CD4-positive, alpha-beta T cell (primary cell): ENCODE measurements around the gene POGZ. TPM values are rescaled to one million over a fixed set of nuclear protein-coding genes. Genes with fewer than 3 reads are reported as not detected.
"Not testable (repeated sequence)": the region's sequence is repeated elsewhere in the genome, so short reads cannot be mapped to it uniquely, and the experiment has no call there.

Experiments
- ATAC-seq: fragments of 200-7000 bp; cut with Tn5 transposase; one replicate; pipeline ENCODE4 v1.10.0; 2022; ENCODE audit warnings: mild to moderate bottlenecking; ENCODE audit not compliant: poor library complexity
- CTCF ChIA-PET: fragments of 350-600 bp; sonication (Branson Sonifier 250); formaldehyde crosslinking; loops from one replicate; lab custom pipeline; 2021; ENCODE audit warnings: antibody characterized with exemption, inconsistent platforms; lab: Charles Lee
- POLR2A ChIA-PET: fragments of 350-600 bp; sonication (Branson Sonifier 250); formaldehyde crosslinking; loops from one replicate; lab custom pipeline; 2021; ENCODE audit warnings: antibody characterized with exemption, inconsistent platforms; lab: Charles Lee
- DNase-seq, 14 experiments: peaks; one replicate each; pipeline ENCODE4 v3.0.0-alpha.2; 2013 to 2020; ENCODE audit warnings: mixed read lengths in 2 of 14
- H3K27ac ChIP-seq, 2 donors: one replicate each; pipeline versions ENCODE4 v1.5.1 to v1.7.0; 2013; ENCODE audit warnings: low read length in 2 of 2, low read depth in 1 of 2, mild to moderate bottlenecking in 1 of 2
- H3K27me3 ChIP-seq, 2 experiments: 1 replicate in 1 of 2; 2 replicates in 1 of 2; pipeline versions ENCODE4 v1.6.1 to v1.7.0; 2013; ENCODE audit warnings: low read length in 2 of 2, control low read depth in 1 of 2, mild to moderate bottlenecking in 1 of 2, moderate library complexity in 1 of 2; ENCODE audit not compliant: insufficient read depth in 2 of 2, control insufficient read depth in 1 of 2
- H3K36me3 ChIP-seq: one replicate; pipeline ENCODE4 v1.6.1; 2013; ENCODE audit warnings: low read length, control low read depth; ENCODE audit not compliant: insufficient read depth
- H3K4me1 ChIP-seq: one replicate; pipeline ENCODE4 v1.6.1; 2013; ENCODE audit warnings: low read length, control low read depth; ENCODE audit not compliant: insufficient read depth
- H3K4me3 ChIP-seq: one replicate; pipeline ENCODE4 v1.5.1; 2013; ENCODE audit warnings: mild to moderate bottlenecking, low read length, moderate library complexity
- H3K9me3 ChIP-seq, 2 experiments: 1 replicate in 1 of 2; 2 replicates in 1 of 2; pipeline versions ENCODE4 v1.6.1 to v1.7.0; 2013; ENCODE audit warnings: low read length in 2 of 2, mild to moderate bottlenecking in 2 of 2, control low read depth in 1 of 2, moderate library complexity in 1 of 2; ENCODE audit not compliant: control insufficient read depth in 1 of 2, insufficient read depth in 1 of 2
- H3K27ac Mint-ChIP-seq: one replicate; pipeline ENCODE4 v1.8.0; 2020; ENCODE audit warnings: mixed read lengths
- H3K27me3 Mint-ChIP-seq: one replicate; pipeline ENCODE4 v1.8.0; 2021; ENCODE audit warnings: mixed read lengths
- H3K36me3 Mint-ChIP-seq: one replicate; pipeline ENCODE4 v1.8.0; 2021; ENCODE audit warnings: low read depth, mixed read lengths
- H3K4me1 Mint-ChIP-seq: one replicate; pipeline ENCODE4 v1.8.0; 2021; ENCODE audit warnings: low read depth, mixed read lengths
- H3K4me3 Mint-ChIP-seq: one replicate; pipeline ENCODE4 v1.8.0; 2020; ENCODE audit warnings: mild to moderate bottlenecking, mixed read lengths
- H3K9me3 Mint-ChIP-seq: one replicate; pipeline ENCODE4 v1.8.0; 2020; ENCODE audit warnings: mixed read lengths
- intact Hi-C, 2 experiments: fragments of 100-400 bp; cut with DNase I in 1 of 2; cut with micrococcal nuclease in 1 of 2; formaldehyde crosslinking; loops; one replicate each; pipeline versions ENCODE4 v1.15.1 to v1.9.0; 2023 to 2025; cut with DNase I, micrococcal nuclease
- total RNA-seq, 174 experiments: library from RNA in 2 of 174; stranded (reverse) in 2 of 174; gene quantifications; one replicate each; pipeline ENCODE4 v1.2.3 and lab custom pipeline; 2021 to 2026
- TF ChIP-seq, protein P1 (sequence below): fragments of 200-600 bp; IDR thresholded peaks from one replicate; pipeline ENCODE4 v1.8.0; 2022; ENCODE audit warnings: antibody characterized with exemption, mild to moderate bottlenecking

POGZ gene
- total RNA-seq, 2 experiments from 2014 or later, result 97.8 to 99.4 TPM

DNA sequence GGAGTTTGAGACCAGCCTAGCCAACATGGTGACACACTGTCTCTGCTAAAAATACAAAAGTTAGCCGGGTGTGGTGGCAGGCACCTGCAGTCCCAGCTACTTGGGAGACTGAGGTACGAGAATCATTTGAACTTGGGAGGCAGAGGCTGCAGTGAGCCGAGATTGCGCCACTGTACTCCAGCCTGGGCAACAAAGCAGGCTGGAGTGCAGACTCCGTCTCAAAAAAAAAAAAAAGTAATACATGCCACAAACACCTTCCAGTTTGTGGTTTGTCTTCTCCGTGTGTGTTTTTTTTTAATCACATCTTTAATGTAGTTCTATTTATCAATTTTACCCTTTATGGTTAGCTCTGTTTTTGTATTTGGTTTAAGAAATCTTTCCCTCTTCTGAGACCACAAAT, 22.3 kb downstream of the POGZ start:
- DNase-seq (peak in 3 of 14 experiments; percentile 7 to 39 (median 14)), ATAC-seq (no peak)
- Mint-ChIP-seq H3K4me1 (peaks cover 37% of the 10 kb centered on the region), H3K9me3 (no peaks in the 10 kb centered on the region), H3K27me3 (no peaks in the 10 kb centered on the region), H3K36me3 (peaks cover 47% of the 10 kb centered on the region), H3K27ac (no peak overlapping the region), H3K4me3 (no peak overlapping the region)
- H3K36me3 ChIP-seq, result peaks cover 38% of the 10 kb centered on the region
- H3K4me3 ChIP-seq, result no peak overlapping the region
- TF ChIP-seq, protein P1, sequence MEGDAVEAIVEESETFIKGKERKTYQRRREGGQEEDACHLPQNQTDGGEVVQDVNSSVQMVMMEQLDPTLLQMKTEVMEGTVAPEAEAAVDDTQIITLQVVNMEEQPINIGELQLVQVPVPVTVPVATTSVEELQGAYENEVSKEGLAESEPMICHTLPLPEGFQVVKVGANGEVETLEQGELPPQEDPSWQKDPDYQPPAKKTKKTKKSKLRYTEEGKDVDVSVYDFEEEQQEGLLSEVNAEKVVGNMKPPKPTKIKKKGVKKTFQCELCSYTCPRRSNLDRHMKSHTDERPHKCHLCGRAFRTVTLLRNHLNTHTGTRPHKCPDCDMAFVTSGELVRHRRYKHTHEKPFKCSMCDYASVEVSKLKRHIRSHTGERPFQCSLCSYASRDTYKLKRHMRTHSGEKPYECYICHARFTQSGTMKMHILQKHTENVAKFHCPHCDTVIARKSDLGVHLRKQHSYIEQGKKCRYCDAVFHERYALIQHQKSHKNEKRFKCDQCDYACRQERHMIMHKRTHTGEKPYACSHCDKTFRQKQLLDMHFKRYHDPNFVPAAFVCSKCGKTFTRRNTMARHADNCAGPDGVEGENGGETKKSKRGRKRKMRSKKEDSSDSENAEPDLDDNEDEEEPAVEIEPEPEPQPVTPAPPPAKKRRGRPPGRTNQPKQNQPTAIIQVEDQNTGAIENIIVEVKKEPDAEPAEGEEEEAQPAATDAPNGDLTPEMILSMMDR, result no peak
- H3K4me1 ChIP-seq, result peaks cover 25% of the 10 kb centered on the region
- intact Hi-C loops, result no loop called here
- ChIA-PET POLR2A (no interaction called here), CTCF (interaction anchor here (0.5 kb wide), 1 partner anchor 80 kb away, joined by 3 read pairs; no protein-coding TSS in a partner anchor)
- no peaks in the 10 kb centered on the region for H3K9me3 ChIP-seq
- no peak overlapping the region for H3K27ac ChIP-seq
- H3K27me3 ChIP-seq, result no peaks in the 10 kb centered on the region

- ChIA-PET CTCF (interaction anchor here (1.6 kb wide), 1 partner anchor 9 kb away, joined by 6 read pairs; no protein-coding TSS in a partner anchor), POLR2A (no interaction called here)
- H3K4me3 Mint-ChIP-seq, result no peak overlapping the region
Measured at GRCh38 chr1:151435174-151435573, 24.1 kb downstream of the POGZ start.

DNA sequence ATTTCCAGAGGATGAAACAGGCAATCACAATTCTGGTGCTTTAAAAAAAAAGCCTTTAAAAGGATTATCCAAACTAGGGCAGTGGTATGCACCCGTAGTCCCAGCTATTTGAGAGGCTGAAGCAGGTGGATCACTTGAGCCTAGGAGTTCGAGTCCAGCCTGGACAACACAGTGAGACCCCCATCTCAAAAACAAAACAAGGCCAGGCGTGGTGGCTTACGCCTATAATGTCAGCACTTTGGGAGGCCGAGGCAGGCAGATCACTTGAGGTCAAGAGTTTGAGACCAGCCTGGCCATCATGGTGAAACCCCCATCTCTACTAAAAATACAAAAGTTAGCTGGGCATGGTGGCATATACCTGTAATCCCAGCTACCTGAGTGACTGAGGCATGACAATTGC, 25.5 kb downstream of the POGZ start:
- H3K36me3 Mint-ChIP-seq, result peaks cover 44% of the 10 kb centered on the region
- H3K27me3 Mint-ChIP-seq, H3K4me3 Mint-ChIP-seq, DNase-seq, H3K27me3 ChIP-seq, ATAC-seq, H3K27ac ChIP-seq, H3K4me3 ChIP-seq, H3K9me3 Mint-ChIP-seq, H3K27ac Mint-ChIP-seq, POLR2A ChIA-PET, H3K9me3 ChIP-seq, intact Hi-C loops: not testable (repeated sequence)
- peaks cover 22% of the 10 kb centered on the region for H3K4me1 Mint-ChIP-seq
- CTCF ChIA-PET, result interaction anchor here (0.6 kb wide), 1 partner anchor 14 kb away, joined by 3 read pairs; no protein-coding TSS in a partner anchor
- peaks cover 31% of the 10 kb centered on the region for H3K36me3 ChIP-seq
- H3K4me1 ChIP-seq, result peaks cover 21% of the 10 kb centered on the region

More at GRCh38 chr1:151435174-151435573, 24.1 kb downstream of the POGZ start:
- Mint-ChIP-seq H3K27ac (no peak overlapping the region), H3K36me3 (peaks cover 41% of the 10 kb centered on the region), H3K9me3 (no peaks in the 10 kb centered on the region), H3K27me3 (no peaks in the 10 kb centered on the region), H3K4me1 (peaks cover 32% of the 10 kb centered on the region)
- ATAC-seq (no peak), DNase-seq (no peak)
- Histone ChIP-seq H3K27ac (no peak overlapping the region), H3K4me3 (no peak overlapping the region), H3K27me3 (no peaks in the 10 kb centered on the region), H3K36me3 (peaks cover 26% of the 10 kb centered on the region), H3K4me1 (peaks cover 21% of the 10 kb centered on the region), H3K9me3 (no peaks in the 10 kb centered on the region)
- intact Hi-C loops, result no loop called here
- TF ChIP-seq, protein P1, result no peak

GRCh38 chr1:151428068-151428467, 31.2 kb downstream of the POGZ start:
- TF ChIP-seq, protein P1, result no peak
- DNase-seq, result no peak
- Histone ChIP-seq H3K9me3 (no peaks in the 10 kb centered on the region), H3K27ac (no peak overlapping the region), H3K4me1 (no peaks in the 10 kb centered on the region), H3K36me3 (peaks cover 68% of the 10 kb centered on the region), H3K27me3 (no peaks in the 10 kb centered on the region), H3K4me3 (no peak overlapping the region)
- no peaks in the 10 kb centered on the region for H3K27me3 Mint-ChIP-seq
- intact Hi-C loops, result no loop called here
- ATAC-seq, result no peak
- H3K9me3 Mint-ChIP-seq, result no peaks in the 10 kb centered on the region
- H3K4me3 Mint-ChIP-seq, result no peak overlapping the region
- ChIA-PET CTCF (interaction anchor here (1.4 to 1.6 kb wide), 2 partner anchors 16 to 127 kb away, joined by 3 read pairs; no protein-coding TSS in a partner anchor), POLR2A (interaction anchor here (1.3 kb wide), 1 partner anchor 16 kb away, joined by 4 read pairs; no protein-coding TSS in a partner anchor)
- H3K27ac Mint-ChIP-seq, result no peak overlapping the region
- peaks cover 8% of the 10 kb centered on the region for H3K4me1 Mint-ChIP-seq
- peaks cover 75% of the 10 kb centered on the region for H3K36me3 Mint-ChIP-seq
